ENCODE data around the gene ZNF586.
"Not testable (repeated sequence)": the region's sequence is repeated elsewhere in the genome, so short reads cannot be mapped to it uniquely, and the experiment has no call there.

DNA sequence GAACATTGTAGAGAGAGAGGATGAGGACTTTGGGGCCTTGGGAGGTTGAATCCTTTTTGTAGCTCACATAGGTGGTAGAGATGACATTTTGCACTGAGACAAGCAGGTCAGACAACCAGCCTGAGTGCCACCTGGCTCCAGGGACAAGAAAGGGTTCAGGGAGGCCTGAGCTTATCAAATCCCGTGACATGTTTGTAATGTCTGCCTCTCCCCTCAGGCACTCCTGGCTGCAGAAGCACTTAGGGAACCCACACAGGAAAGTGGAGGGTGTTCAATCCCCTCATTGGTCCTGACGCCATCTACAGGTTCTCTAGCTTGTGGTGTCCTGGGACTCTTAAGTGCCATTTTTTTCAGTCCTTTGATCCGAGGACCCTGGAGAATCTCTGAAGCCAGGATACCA, 51.6 kb downstream of the ZNF586 start:
- not testable (repeated sequence) for TF ChIP-seq NBN (IDR thresholded peaks at IDR 0.05); DPF2 (IDR thresholded peaks at IDR 0.05); IRF4 (IDR thresholded peaks at IDR 0.05; ENCODE audit: low read depth, low read length); TAF1 (IDR thresholded peaks at IDR 0.05; ENCODE audit: borderline replicate concordance, low read depth, low read length); EZH2 (IDR thresholded peaks at IDR 0.05; ENCODE audit: borderline replicate concordance, control insufficient read depth, low read depth, low read length); POLR2AphosphoS2 (IDR thresholded peaks at IDR 0.05; ENCODE audit: low read depth, low read length); SREBF1 (IDR thresholded peaks at IDR 0.05; ENCODE audit: low read length); EP300 (IDR thresholded peaks at IDR 0.05; ENCODE audit: borderline replicate concordance in 1 of 2, control insufficient read depth in 1 of 2, low read depth in 2 of 2, low read length in 2 of 2)
- TF ChIP-seq, protein P1, sequence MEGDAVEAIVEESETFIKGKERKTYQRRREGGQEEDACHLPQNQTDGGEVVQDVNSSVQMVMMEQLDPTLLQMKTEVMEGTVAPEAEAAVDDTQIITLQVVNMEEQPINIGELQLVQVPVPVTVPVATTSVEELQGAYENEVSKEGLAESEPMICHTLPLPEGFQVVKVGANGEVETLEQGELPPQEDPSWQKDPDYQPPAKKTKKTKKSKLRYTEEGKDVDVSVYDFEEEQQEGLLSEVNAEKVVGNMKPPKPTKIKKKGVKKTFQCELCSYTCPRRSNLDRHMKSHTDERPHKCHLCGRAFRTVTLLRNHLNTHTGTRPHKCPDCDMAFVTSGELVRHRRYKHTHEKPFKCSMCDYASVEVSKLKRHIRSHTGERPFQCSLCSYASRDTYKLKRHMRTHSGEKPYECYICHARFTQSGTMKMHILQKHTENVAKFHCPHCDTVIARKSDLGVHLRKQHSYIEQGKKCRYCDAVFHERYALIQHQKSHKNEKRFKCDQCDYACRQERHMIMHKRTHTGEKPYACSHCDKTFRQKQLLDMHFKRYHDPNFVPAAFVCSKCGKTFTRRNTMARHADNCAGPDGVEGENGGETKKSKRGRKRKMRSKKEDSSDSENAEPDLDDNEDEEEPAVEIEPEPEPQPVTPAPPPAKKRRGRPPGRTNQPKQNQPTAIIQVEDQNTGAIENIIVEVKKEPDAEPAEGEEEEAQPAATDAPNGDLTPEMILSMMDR (IDR thresholded peaks at IDR 0.05 in 2 of 3, conservative IDR thresholded peaks at IDR 0.05 in 1 of 3; ENCODE audit: control insufficient read depth in 2 of 3, extremely low read depth in 1 of 3, insufficient read depth in 1 of 3, low read depth in 3 of 3, low read length in 3 of 3), result not testable (repeated sequence)
